Hematopoietic multipotent progenitor cell treated with erythropoietin and hydrocortisone succinate and interleukin-3 and kit ligand, for 6 days (in vitro differentiated cells): Measurements from ENCODE around the gene CGNL1.

Experiments
- DNase-seq: peaks from one replicate; pipeline ENCODE4 v3.0.0-alpha.2; 2015

The CGNL1 gene

GRCh38 chr15:57528940-57529565 lies 152.7 kb downstream of the CGNL1 start:
- no peak for DNase-seq

GRCh38 chr15:57529748-57530147 lies 153.4 kb downstream of the CGNL1 start:
- no peak for DNase-seq

GRCh38 chr15:57532731-57533447 lies 156.6 kb downstream of the CGNL1 start:
- no peak for DNase-seq

- no peak for DNase-seq
These were observed 157.1 kb downstream of the CGNL1 start for GRCh38 chr15:57533448-57533799.

- DNase-seq = no peak
These were observed 158.0 kb downstream of the CGNL1 start for GRCh38 chr15:57534281-57534680.

- peak; percentile 5 for DNase-seq
These were observed 160.8 kb downstream of the CGNL1 start for GRCh38 chr15:57537072-57537471.

GRCh38 chr15:57537488-57538264 lies 161.4 kb downstream of the CGNL1 start:
- no peak for DNase-seq

GRCh38 chr15:57538265-57538529 lies 161.9 kb downstream of the CGNL1 start:
- no peak for DNase-seq

- no peak for DNase-seq
These were observed 162.5 kb downstream of the CGNL1 start for GRCh38 chr15:57538821-57539220.

GRCh38 chr15:57540211-57540610 lies 163.9 kb downstream of the CGNL1 start:
- no peak for DNase-seq

- DNase-seq = no peak
These were observed 164.4 kb downstream of the CGNL1 start for GRCh38 chr15:57540736-57541135.

GRCh38 chr15:57541271-57541670 lies 165.0 kb downstream of the CGNL1 start:
- no peak for DNase-seq

- peak; percentile 69 for DNase-seq
These were observed 165.7 kb downstream of the CGNL1 start for GRCh38 chr15:57541805-57542504.

- no peak for DNase-seq
These were observed 166.2 kb downstream of the CGNL1 start for GRCh38 chr15:57542505-57542817.

GRCh38 chr15:57544848-57545480 lies 168.7 kb downstream of the CGNL1 start:
- no peak for DNase-seq

- no peak for DNase-seq
These were observed 169.7 kb downstream of the CGNL1 start for GRCh38 chr15:57545995-57546394.

- DNase-seq = no peak
These were observed 171.0 kb downstream of the CGNL1 start for GRCh38 chr15:57547243-57547755.

- no peak for DNase-seq
These were observed 172.0 kb downstream of the CGNL1 start for GRCh38 chr15:57548351-57548750.

- DNase-seq = no peak
These were observed 172.5 kb downstream of the CGNL1 start for GRCh38 chr15:57548835-57549234.

- no peak for DNase-seq
These were observed 173.6 kb downstream of the CGNL1 start for GRCh38 chr15:57549935-57550334.

- no peak for DNase-seq
These were observed 174.3 kb downstream of the CGNL1 start for GRCh38 chr15:57550640-57551039.

GRCh38 chr15:57551715-57552677 lies 175.7 kb downstream of the CGNL1 start:
- DNase-seq = no peak
